Neural progenitor cell (in vitro differentiated cells): ENCODE data around the gene OCIAD2.

ENCODE experiments used
- CTCF ChIP-seq: fragments of 200-600 bp; sonication (generic); IDR thresholded peaks from 2 replicates; pipeline ENCODE4 v1.5.1; 2017; ENCODE audit warnings: antibody characterized with exemption, mild to moderate bottlenecking
- EZH2 ChIP-seq: fragments of 200-600 bp; sonication (generic); IDR thresholded peaks from 2 replicates; pipeline ENCODE4 v1.6.1; 2017; ENCODE audit warnings: antibody characterized with exemption, mild to moderate bottlenecking, moderate library complexity

- no peak for TF ChIP-seq CTCF
- TF ChIP-seq EZH2 = no peak
Measured at GRCh38 chr4:48904541-48905142, 1.9 kb downstream of the OCIAD2 start.
